SKM-1 treated with dmso at 0.1 percent for 144 hours (cell line): ENCODE data around the gene STK40.

Source experiments
- DNase-seq: peaks from one replicate; lab custom pipeline; 2025; ENCODE audit not compliant: unreplicated experiment; lab: John Stamatoyannopoulos, UW

Gene STK40

DNA sequence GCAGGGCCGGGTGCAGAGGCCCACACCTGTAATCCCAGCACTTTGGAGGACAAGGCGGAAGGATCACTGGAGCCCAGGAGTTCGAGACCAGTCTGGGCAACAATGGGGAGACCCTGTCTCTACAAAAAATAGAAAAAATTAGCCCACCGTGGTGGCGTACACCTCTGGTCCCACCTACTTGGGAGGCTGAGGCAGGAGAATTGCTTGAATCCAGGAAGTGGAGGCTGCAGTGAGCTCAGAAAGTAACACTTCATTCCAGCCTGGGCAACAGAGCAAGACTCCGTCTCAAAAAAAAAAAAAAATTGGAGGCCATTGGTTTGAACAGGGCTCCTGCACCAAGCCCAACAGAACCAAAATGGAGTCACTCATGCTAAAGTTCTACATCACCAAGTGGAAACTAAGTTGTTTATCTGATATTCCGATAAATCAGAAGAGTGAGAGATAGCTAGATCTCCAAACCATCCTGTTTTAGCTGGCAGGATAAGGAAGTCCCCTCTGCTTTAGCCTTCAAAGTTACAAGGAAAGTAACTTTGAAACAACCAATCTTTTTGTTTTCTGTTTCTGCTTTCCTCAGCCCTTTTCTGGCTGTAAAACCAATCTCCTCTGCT lies 12.8 kb upstream of the STK40 start:
- no peak for DNase-seq

GRCh38 chr1:36397378-36398230 lies 11.9 kb upstream of the STK40 start, which contains the start of gene LSM10:
Gene LSM10 (minus strand): TSS chr1:36397908. CDS start chr1:36394129, 3,779 bp downstream.
- DNase-seq, result peak; percentile 87

- DNase-seq, result no peak
Measured at GRCh38 chr1:36397083-36397377, 11.3 kb upstream of the STK40 start.

GRCh38 chr1:36396359-36396758 lies 10.6 kb upstream of the STK40 start:
- DNase-seq, result no peak

DNA sequence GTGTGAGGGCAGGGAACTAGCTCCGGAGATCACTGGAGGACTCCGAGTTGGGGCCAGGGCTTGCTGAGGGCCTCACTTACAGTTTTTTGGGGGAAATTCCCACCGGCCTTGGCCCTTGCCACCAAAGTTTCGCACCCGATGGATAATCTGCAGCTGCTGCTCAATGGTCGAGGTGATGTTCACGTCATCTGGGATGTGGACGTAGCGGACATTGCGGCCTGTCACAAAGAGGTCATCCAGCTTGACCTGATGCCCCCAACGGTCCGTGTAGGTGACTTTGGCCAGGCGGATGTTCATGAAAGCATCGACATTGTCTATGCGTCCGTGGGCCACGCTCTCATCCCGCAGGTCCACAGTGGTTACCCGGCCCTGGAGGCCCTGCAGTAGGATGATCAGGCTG lies 8.0 kb upstream of the STK40 start:
- no peak for DNase-seq

DNA sequence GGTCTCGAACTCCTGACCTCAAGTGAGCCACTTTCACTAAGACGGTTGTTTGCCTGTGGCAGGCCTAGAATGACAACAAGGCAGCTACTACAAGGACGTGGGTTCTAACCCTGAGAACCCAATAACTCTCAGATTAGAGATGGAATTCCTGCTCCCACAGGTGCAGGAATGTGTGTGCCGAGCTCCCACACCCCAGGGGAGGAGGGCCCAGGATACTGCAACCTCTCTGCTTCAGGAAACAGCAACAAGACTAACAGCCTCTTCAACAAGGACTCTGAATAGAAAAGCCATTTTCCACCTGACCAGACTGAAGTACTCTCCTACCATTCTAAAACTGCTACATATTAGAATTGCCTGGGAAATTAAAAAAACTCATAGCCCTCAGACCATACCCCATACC lies 7.1 kb upstream of the STK40 start:
- no peak for DNase-seq

DNA sequence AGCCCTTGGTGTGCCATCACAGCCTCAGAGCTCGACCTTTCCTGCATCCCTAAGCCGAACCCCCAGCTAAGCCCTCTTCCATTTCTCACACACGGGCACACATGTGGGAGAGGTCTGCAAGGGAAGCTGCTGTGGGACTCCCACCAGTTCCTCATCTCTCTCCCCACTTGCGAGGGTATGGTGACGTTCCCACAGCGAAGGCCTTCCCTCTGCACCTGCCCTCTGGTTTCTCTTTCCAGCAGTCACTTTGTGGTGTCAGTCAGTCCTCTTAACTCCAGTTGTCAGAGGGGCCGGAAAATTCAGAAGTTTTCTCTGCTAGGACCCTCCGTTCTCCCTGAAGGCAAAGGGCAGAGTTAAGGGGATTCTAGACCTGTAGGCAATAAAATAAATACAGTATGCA lies 5.5 kb upstream of the STK40 start:
- no peak for DNase-seq

DNA sequence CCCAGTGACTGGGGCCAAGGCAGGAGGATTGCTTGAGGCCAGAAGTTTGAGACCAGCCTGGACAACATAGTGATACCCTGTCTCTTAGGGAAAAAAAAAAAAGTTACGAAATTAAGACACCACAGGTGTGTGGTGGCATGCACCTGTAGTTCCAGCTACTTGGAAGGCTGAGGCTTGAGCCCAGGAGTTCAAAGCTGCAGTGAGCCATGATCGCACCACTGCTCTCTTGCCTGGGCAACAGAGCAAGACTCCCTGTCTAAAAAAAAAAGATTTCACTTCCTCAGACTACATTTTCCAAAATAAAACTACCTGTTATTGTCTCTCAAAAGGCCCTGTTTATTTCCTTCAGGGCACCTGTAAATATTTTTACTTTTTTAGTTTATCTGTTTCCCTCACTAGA lies 4.7 kb upstream of the STK40 start:
- DNase-seq, result no peak

- no peak for DNase-seq
Measured at GRCh38 chr1:36389999-36390398, 4.3 kb upstream of the STK40 start.

DNA sequence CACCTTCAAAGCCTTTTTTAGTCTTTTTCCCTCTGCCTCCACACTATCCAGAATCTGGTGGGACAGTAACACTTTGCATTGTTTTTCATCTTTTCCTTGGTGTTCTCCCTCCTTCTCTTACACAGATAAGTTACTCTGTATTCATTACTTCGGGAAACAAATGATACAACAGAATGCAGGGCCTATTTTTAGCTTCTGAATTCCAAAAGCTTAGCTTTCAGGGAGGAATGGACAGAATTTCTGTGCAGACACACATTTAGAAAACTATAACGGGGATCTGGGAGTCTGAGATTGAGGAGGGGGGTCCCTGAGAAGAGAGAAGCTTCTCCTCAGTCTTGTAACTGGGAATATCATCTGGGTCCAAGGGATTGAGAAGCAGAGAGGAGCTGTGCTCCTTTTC lies 3.5 kb upstream of the STK40 start:
- no peak for DNase-seq

GRCh38 chr1:36387141-36387949 lies 1.6 kb upstream of the STK40 start:
- DNase-seq, result no peak

- DNase-seq, result peak; percentile 99
Measured at GRCh38 chr1:36386265-36387140, 779 bp upstream of the STK40 start.

DNA sequence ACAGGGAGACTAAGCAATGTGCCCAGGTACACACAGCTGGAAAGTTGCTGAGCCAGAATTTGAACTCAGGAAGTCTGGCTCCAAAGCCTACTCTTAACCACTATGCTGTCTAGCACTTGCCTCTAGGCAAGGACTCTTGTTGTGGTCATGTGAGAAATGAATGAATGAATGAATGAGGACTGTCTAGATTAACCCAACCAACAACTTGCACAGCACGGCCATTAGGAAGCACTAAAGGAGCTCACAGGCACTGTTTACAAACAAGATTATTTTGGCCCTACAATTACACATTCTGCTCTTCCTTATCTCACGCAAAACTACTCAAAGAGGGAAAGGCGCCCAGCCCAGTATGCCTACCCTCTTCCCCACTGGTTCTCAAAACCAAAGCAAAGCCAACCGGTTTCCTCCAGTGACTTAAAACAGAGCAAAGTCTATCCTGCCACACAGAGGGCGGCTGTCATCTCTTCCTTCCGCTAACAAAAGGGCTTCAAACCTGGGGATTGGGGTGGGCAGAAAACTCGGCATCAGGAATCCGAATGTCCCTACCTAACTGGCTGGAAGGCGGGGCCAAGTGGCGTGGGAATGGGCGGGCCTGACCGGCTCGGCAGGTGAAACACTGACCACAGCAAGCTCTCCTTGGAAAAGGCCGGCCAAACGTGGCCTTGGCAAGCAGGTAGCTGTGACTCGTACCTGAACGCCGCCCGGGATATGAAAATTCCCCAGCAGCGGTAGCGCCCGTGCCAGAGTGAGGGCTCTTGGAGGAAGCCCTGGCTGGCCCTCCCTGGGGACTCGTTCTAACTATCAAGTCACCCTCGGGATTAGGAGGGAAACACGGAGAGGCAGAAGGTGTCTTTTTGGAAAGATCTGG lies 948 bp downstream of the STK40 start:
- DNase-seq, result no peak

DNA sequence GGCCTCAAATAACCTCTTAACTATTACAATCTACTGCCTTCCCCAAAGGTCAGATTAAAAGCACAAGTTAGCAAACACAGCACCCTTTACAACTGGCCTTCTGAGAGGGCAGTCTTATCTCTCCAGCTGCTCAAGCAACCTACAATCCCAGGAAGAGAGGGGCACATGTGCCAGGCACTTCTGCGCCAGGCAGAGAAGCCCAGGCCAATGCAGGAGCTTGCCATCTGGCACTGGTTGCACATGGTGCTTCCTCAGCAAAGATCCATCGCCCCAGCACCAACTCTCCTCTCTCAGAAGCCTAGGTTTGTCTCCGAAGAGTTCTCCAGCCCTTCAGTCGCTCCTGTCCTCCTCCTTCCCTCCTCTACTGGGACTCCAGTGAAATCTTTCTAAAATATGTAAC lies 2.5 kb downstream of the STK40 start:
- DNase-seq, result no peak

GRCh38 chr1:36382669-36383068 lies 3.1 kb downstream of the STK40 start:
- DNase-seq, result no peak

DNA sequence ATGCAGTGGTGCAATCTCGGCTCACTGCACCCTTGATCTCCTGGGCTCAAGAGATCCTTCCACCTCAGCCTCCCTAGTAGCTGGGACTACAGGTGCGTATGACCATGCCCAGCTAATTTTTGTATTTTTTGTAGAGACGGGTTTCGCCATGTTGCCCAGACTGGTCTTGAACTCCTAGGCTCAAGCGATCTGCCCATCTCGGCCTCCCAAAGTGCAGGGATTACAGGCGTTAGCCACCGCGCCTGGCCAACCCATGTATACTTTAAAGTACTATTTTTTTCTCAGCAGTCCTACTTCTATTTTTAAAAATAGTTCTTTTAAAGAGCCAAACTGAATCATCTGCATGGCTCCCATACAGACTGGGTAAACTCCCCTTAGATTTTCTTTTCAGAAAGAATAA lies 3.5 kb downstream of the STK40 start:
- no peak for DNase-seq

- no peak for DNase-seq
Measured at GRCh38 chr1:36381405-36381804, 4.3 kb downstream of the STK40 start.

GRCh38 chr1:36380782-36381181 lies 4.9 kb downstream of the STK40 start:
- no peak for DNase-seq

DNA sequence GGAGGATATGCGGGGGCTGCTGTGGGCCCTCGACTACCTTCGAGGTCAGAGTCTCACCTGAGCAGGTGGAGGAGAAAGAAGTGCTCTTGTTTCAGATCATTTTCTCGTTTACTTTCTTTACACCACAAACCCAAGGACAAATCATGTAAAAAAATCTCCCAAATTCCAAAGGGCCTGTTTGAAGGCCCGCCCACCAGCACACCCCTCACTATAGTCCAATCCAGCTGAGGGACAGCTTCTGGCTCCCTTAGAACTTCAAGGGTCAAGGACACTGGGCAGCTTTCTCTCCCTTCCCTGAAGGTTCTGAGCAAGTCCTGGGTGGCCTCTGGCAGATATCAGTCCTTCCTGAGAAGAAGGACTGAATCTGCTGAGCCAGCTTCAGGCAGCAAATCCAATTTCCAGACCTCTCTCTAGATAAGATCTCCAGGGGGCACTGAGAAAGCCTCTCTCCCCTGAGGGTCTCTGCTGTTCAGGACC lies 5.5 kb downstream of the STK40 start:
- DNase-seq, result no peak
